Stimulated activated CD8-positive, alpha-beta memory T cell treated with anti-CD3 and anti-CD28 coated beads, Interleukin-12 subunit alpha, Interleukin-12 subunit beta, amount 100 ng/mL, for 24 hours (primary cell): ENCODE data around the gene ZNF469.

ENCODE experiments used
- DNase-seq: peaks from one replicate; pipeline ENCODE4 v3.0.0-alpha.2; 2020; ENCODE audit errors: extremely low read depth

ZNF469 gene

GRCh38 chr16:88382491-88383400 lies at the start of gene ZNF469:
ZNF469 (plus strand) TSS chr16:88382959; CDS start chr16:88427471, 44,512 bp downstream.
- no peak for DNase-seq

GRCh38 chr16:88333848-88334777 lies 48.6 kb upstream of the ZNF469 start:
- no peak for DNase-seq

- DNase-seq, result no peak
Measured at GRCh38 chr16:88334778-88335720, 47.7 kb upstream of the ZNF469 start.

- no peak for DNase-seq
Measured at GRCh38 chr16:88337021-88337420, 45.7 kb upstream of the ZNF469 start.

- no peak for DNase-seq
Measured at GRCh38 chr16:88337538-88337937, 45.2 kb upstream of the ZNF469 start.

- DNase-seq, result no peak
Measured at GRCh38 chr16:88338111-88338510, 44.6 kb upstream of the ZNF469 start.

- no peak for DNase-seq
Measured at GRCh38 chr16:88338896-88339295, 43.9 kb upstream of the ZNF469 start.

- no peak for DNase-seq
Measured at GRCh38 chr16:88339930-88340754, 42.6 kb upstream of the ZNF469 start.

- no peak for DNase-seq
Measured at GRCh38 chr16:88340755-88341150, 42.0 kb upstream of the ZNF469 start.

GRCh38 chr16:88341551-88342290 lies 41.0 kb upstream of the ZNF469 start:
- DNase-seq, result no peak

- no peak for DNase-seq
Measured at GRCh38 chr16:88342491-88342890, 40.3 kb upstream of the ZNF469 start.

GRCh38 chr16:88343271-88343791 lies 39.4 kb upstream of the ZNF469 start:
- DNase-seq, result no peak

- DNase-seq, result no peak
Measured at GRCh38 chr16:88344411-88345030, 38.2 kb upstream of the ZNF469 start.

- no peak for DNase-seq
Measured at GRCh38 chr16:88345031-88345720, 37.6 kb upstream of the ZNF469 start.

- no peak for DNase-seq
Measured at GRCh38 chr16:88345721-88346560, 36.8 kb upstream of the ZNF469 start.

GRCh38 chr16:88346680-88347505 lies 35.9 kb upstream of the ZNF469 start:
- DNase-seq, result no peak
